Activated CD8-positive, alpha-beta memory T cell treated with anti-CD3 and anti-CD28 coated beads for 48 hours (primary cell): Measurements from ENCODE around the gene JMJD1C.
"Not testable (repeated sequence)": the region's sequence is repeated elsewhere in the genome, so short reads cannot be mapped to it uniquely, and the experiment has no call there.

Experiments used
- DNase-seq, 3 experiments: peaks; one replicate each; pipeline ENCODE4 v3.0.0-alpha.2; 2020; ENCODE audit warnings: low read depth in 2 of 3, low spot score in 2 of 3

Gene JMJD1C

DNA sequence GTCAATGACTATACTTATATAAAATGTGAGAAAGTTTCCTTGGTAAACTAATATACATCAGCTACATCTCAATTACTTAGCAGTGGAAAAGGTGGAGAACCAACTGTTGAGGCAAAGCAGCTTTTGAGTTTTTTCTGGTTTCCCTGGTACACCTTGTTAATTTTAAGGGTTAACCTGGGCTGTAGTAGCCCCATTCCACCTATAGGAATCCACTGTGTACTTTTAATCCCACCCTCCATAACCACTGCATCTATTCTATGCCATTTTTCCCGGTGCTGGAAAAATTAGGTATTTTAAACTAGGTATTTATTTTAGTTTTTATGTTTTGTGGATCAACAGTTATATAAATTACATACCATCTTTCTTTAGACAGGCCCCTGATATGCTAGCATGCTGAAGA, 290.2 kb downstream of the JMJD1C start:
- DNase-seq = no peak

DNA sequence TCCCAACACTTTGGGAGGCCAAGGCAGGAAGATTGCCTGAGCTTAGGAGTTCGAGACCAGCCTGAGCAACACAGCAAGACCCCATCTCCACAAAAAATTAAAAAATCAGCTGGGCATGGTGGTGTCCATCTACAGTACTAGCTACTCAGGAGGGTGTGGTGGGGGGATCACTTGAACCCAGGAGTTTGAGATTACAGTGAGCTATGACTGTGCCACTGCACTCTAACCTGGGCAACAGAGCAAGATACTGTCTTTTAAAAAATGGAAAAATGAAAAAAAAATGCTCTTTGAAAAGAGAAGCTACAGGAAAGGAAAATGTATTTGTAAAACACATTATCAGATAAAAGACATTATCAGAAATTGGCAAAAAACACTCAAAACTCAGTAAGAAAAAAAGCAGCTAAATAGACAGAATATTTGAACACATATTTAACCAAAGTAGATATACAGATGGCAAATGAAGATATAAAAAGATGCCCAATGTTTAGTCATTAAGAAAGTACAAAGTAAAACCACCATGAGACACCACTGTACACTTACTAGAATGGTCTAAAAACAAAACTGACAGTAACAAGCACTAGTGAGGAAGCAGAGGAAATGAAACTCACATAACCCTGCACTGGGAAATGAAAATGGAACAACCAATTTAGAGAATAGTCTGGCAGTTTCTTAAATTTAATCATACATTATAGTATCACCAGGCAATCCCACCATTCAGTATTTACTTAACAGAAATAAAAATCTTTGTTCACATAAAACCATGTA, 292.1 kb downstream of the JMJD1C start:
- no peak for DNase-seq

DNA sequence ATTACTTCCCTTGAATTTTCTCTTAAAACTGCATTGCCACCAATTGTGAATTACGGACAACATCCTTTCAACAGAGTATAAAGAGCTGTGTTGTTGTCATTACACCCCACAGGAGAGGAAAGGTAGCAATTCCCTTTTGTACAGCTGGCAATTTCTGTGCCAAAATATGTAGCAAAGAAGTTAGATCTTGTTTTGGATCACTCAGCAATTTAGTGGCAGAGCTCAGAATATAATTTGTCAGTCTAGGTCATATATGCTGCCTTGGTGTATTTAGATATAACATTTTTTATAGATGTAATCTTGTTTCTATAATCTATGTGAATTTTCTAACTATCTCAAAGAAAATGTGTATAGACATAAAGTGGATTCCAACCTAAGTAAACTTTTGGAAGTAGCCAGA, 293.9 kb downstream of the JMJD1C start:
- no peak for DNase-seq

DNA sequence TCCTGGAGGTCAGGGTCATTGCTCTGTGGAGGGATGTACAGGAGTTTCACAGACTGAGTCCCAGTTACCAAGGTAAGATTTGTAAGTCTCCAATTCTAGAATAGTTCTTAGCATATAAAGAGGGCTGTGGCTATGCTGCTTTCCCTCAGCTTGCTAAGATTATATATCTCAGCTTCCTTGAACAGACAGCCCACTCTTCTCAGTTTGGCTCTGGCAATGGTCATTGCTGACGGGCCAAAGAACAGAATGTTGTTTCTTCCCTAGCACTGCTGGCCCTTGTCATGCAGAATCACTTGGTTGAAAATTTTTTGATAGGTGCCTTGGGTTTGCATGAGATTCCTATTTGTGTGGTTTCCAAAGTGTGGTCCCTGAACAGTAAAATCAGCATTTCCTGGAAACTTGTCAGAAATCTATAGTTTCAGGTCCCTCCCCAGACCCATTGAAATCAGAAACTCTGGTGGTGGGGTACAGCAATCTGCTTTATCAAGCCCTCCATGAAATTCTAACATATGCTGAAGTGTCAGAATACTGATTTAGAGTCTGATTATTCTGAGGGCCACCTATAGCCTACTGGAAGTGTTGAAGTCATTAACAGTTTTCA, 294.4 kb downstream of the JMJD1C start:
- DNase-seq = no peak

- DNase-seq = no peak
These were observed 296.2 kb downstream of the JMJD1C start for GRCh38 chr10:63169624-63170023.

- no peak for DNase-seq
These were observed 296.8 kb downstream of the JMJD1C start for GRCh38 chr10:63168821-63169462.

DNA sequence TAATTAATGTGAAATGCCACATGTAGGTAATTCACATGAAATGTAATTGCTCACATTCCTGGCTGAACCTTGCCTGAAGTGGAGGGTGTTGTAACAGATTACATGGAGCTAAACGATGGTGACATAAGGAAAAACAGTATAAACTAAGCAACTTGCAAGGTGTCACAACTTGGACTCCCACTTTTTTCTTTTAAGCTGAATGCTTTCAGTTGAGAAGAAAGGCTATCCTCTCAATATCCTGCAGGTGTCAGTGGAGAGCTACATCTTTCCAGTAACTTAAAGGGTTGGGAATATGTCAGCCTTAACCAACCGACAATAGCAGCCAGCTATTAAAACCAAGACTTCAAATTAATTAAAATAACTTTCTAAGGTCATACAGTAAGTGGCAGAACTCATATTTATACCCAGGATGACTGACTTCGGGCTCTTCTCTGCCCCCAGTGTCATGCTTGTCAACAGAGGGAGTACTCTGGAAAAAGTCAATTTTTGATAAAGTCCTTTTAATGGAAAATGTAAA, 299.0 kb downstream of the JMJD1C start:
- no peak for DNase-seq

DNA sequence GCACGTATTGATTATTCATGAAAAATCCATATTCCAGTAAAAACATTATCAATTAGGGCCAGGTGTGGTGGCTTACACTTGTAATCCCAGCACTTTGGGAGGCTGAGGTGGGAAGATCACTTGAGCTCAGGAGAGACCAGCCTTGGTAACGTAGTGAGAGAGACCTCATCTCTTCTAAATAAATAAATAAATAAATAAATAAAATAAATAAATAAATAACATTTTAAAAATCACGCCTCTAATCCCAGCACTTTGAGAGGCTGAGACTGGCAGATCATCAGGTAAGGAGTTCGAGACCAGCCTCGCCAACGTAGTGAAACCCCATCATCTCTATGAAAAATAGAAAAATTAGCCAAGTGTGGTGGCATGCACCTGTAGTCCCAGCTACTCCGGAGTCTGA, 300.5 kb downstream of the JMJD1C start:
- no peak for DNase-seq

DNA sequence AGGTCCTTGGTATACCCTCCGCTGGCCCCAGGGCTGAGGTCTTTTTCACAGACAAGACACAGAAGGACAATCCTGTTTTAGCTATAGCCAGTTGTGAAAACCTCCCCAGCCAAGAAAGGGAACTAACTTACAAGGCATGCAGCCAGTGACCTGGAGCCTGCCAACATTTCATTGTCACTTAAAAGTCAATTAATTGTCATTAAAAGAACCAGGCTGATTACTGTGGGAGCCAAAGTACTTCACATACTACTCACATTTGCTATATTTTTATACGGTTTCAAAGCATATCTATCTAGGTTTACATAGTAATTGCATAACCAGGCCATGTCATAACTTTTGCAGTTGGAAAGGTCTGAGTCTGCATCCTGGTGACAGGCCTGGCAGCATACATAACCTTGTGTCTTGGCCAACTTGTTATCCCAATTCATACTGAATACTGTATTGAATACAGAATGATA, 301.6 kb downstream of the JMJD1C start:
- DNase-seq = no peak

GRCh38 chr10:63161592-63161991, 304.2 kb downstream of the JMJD1C start:
- DNase-seq = no peak

- DNase-seq = no peak
These were observed 307.7 kb downstream of the JMJD1C start for GRCh38 chr10:63157845-63158624.

GRCh38 chr10:63156236-63156635, 309.5 kb downstream of the JMJD1C start:
- DNase-seq = no peak

DNA sequence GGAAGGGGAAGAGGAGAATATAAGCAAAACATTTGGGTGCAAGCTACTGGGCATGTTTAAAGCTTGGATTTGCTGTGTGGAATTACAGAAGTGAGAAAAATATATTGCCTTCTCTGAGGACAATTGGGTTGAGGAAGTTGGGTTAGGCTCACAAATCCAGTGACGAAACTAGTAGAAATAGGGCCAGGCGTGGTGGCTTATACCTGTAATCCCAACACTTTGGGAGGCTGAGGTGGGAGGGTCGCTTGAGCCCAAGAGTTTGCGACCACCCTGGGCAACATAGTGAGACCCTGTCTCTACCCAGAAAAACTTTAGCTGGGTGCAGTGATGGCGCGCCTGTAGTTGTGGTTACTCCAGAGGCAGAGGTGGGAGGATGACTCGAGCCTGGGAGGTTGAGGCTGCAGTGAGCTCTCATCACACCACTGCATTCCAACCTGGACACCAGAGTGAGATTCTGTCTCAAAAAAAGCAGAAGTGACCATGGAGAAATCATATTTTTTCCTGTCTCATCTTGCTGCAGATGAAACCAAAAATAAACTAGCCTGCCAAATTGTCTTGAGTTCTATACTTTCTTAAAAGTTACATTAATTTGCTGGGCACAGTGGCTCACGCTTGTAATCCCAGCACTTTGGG, 310.3 kb downstream of the JMJD1C start:
- DNase-seq = no peak

DNA sequence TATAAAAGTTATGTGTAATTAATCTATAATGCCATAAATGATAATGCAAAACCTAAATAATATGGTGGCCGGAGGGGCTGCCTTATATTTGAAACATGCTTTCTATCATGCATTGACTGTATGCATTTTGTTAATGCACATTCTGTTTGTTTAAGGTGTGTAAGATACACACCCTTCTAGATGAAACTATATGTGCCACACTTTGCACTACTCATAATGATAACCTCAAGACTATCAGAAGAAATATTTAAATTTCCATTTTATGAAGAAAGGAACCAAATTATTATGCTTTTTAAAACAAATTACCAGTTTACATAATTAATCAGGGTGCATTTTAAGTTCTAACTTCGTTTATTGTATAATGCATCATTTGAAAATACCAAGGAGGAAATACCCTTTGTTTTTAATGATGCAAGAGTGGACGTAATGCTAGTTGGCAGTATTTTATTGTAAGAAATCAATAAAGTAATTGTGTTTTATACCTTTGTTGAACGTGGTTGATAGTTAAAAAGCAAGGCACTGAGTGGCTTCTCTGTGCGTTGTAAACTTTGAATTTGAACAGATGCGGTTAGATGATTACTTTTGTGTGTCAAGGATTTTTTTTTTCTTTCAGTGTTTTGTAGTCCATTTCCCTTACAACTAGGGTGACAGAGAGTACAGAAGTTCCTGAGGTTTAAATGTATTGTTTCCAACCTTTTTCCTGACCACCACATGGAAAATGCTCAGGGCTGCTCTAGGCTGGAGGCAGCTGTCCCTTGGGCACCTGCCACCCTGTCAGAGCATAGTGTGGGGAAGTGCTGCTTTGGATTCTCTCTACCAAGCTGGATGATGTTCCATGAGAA, 311.0 kb downstream of the JMJD1C start:
- DNase-seq = no peak

- not testable (repeated sequence) for DNase-seq
These were observed 311.8 kb downstream of the JMJD1C start for GRCh38 chr10:63153868-63154545.

DNA sequence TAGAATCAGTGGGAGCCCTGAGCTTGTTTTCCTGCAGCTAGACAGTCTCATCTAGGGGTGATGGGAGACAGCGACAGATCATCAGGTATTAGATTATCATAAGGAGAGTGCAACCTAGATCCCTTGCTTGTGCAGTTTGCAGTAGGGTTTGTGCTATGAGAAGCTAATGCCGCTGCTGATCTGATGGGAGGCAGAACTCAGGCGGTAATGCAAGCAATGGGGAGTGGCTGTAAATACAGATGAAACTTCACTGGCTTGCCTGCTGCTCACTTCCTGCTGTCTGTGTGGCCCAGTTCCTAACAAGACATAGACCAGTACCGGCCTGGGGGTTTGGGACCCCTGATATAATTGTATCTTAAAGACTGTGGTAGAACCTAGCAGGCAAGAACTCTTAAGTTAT, 315.0 kb downstream of the JMJD1C start:
- DNase-seq = no peak

DNA sequence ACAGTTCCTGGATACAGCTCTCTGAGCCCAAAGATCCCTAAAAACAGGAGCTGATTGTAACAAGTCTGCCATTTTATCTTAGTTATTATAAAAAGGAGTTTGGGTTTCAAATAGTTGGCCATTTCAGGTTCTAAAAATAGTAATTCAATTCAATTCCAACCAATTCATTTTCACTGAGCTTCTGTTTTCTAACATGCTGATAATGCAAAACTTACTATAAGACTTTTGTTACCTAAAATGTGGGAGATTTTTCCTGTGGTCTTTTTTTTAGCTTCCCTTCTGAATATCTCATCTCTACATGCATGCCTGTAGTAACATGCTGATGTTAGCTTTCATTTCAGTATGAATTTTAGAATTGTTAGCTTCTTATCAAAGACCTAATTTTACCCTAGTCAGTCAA, 319.3 kb downstream of the JMJD1C start:
- DNase-seq = no peak

DNA sequence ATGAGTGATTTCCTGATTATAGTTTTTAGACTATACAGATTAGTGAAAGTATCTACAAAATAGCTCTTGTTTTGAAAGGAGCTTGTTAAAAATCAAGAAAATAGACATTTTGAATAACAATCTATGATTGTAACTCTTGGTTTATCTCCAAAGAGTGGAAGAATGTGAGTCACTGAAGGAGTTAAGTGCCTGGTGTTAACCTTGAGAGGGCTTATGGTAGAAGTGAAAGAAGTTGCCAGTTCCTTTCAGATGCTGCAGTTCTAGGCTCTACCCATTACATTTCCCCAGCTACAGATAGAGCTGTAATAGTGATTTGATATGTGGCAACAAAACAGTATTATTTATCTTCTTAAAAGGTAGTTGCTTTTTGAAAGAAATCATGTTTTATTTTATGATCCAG, 320.0 kb downstream of the JMJD1C start:
- no peak for DNase-seq

GRCh38 chr10:63143987-63144386, 321.8 kb downstream of the JMJD1C start:
- no peak for DNase-seq
